Gastrocnemius medialis (tissue), 4 donors: ENCODE data around the gene SHISA8. TPM values are rescaled to one million over a fixed set of nuclear protein-coding genes. Genes with fewer than 3 reads are reported as not detected.

Source experiments
- ATAC-seq, 2 donors: fragments of 150-250 bp; one replicate each; pipeline ENCODE4 v1.9.1; 2016
- DNase-seq, 2 donors: peaks; one replicate each; pipeline ENCODE4 v3.0.0-alpha.2; 2019
- H3K27ac ChIP-seq, 4 donors: fragments of 200-600 bp; sonication (generic); 1 replicate in 1 of 4; 2 replicates in 3 of 4; pipeline ENCODE4 v1.5.1; 2016 to 2018; ENCODE audit warnings: mild to moderate bottlenecking in 2 of 4, moderate library complexity in 1 of 4
- H3K27me3 ChIP-seq, 3 donors: fragments of 200-600 bp; sonication (generic) in 2 of 3; 1 replicate in 1 of 3; 2 replicates in 2 of 3; pipeline versions ENCODE4 v1.5.1 to v1.6.0; 2016 to 2019; ENCODE audit warnings: mild to moderate bottlenecking in 1 of 3, moderate library complexity in 1 of 3
- H3K36me3 ChIP-seq, 2 donors: fragments of 200-600 bp; sonication (generic) in 1 of 2; one replicate each; pipeline ENCODE4 v1.5.1; 2017 to 2018
- H3K4me1 ChIP-seq, 2 donors: fragments of 200-600 bp; sonication (generic) in 1 of 2; one replicate each; pipeline ENCODE4 v1.5.1; 2016 to 2017; ENCODE audit warnings: mild to moderate bottlenecking in 2 of 2
- H3K4me3 ChIP-seq, 4 donors: fragments of 200-600 bp; sonication (generic) in 3 of 4; 1 replicate in 1 of 4; 2 replicates in 3 of 4; pipeline ENCODE4 v1.5.1; 2016 to 2019; ENCODE audit warnings: mild to moderate bottlenecking in 2 of 4
- H3K9me3 ChIP-seq, 3 donors: fragments of 200-600 bp; sonication (generic) in 2 of 3; 1 replicate in 1 of 3; 2 replicates in 2 of 3; pipeline ENCODE4 v1.5.1; 2016 to 2019
- CTCF ChIP-seq, 5 experiments: fragments of 450-650 bp in 3 of 5; fragments of 200-600 bp in 2 of 5; sonication (generic) in 2 of 5; IDR thresholded peaks in 4 of 5; conservative IDR thresholded peaks in 1 of 5; 1 replicate in 4 of 5; 2 replicates in 1 of 5; pipeline ENCODE4 v1.5.1; 2016 to 2019; ENCODE audit warnings: antibody characterized with exemption in 5 of 5, mild to moderate bottlenecking in 3 of 5, moderate library complexity in 3 of 5
- POLR2A ChIP-seq, 2 donors: fragments of 450-650 bp; IDR thresholded peaks; one replicate each; pipeline ENCODE4 v1.6.1; 2017; ENCODE audit warnings: antibody characterized with exemption in 2 of 2, mild to moderate bottlenecking in 2 of 2, moderate library complexity in 2 of 2
- in situ Hi-C, 4 donors: fragments of 200-750 bp; cut with MboI; loops; one replicate each; pipeline versions ENCODE4 v1.15.0 to v1.8.0; 2017; ENCODE audit warnings: low sequenced_read_pairs in 4 of 4
- intact Hi-C: fragments of 100-400 bp; cut with DNase I; formaldehyde crosslinking; loops from one replicate; pipeline ENCODE4 v1.15.1; 2023; ENCODE audit warnings: low total_unique reads
- total RNA-seq, 4 donors: library from RNA; depleted of rRNA; stranded (reverse); fragments of >200 nt; gene quantifications; one replicate each; pipeline versions ENCODE4 v1.1.0 to v1.2.3, GENCODE V29; 2016

The SHISA8 gene
- total RNA-seq, 4 donors from 2014 or later = not detected

GRCh38 chr22:41947424-41948080 lies 32.7 kb upstream of the SHISA8 start:
- in situ Hi-C loops = loop anchor here in 2 of 4 donors (10.0 kb wide), 2 partner anchors 123 to 253 kb away; partner anchors contain the start of gene MEI1 (in 1 of the 2)
- Histone ChIP-seq H3K4me3 (peak overlapping the region; percentile 61 to 83 (median 80)), H3K27me3 (peaks cover 0 to 5% (median 0%) of the 10 kb centered on the region in 3 donors), H3K27ac (peak overlapping the region; percentile 61 to 77 (median 68)), H3K36me3 (no peaks in the 10 kb centered on the region), H3K9me3 (no peaks in the 10 kb centered on the region), H3K4me1 (peaks cover 0 to 14% of the 10 kb centered on the region in 2 donors)
- ATAC-seq (no peak), DNase-seq (no peak)
- no peak for TF ChIP-seq CTCF (IDR thresholded peaks at IDR 0.05 in 4 of 5, conservative IDR thresholded peaks at IDR 0.05 in 1 of 5)
- TF ChIP-seq POLR2A (IDR thresholded peaks at IDR 0.05) = no peak
- intact Hi-C loops = loop anchor here (2.0 kb wide), 2 partner anchors 123 to 421 kb away; partner anchors contain the start of gene NAGA

- intact Hi-C loops = loop anchor here (2.0 kb wide), 2 partner anchors 124 to 422 kb away; partner anchors contain the start of gene NAGA
Measured at GRCh38 chr22:41946629-41947423, 32.0 kb upstream of the SHISA8 start, which contains the start of gene CENPM. TSS of gene CENPM (minus strand) at chr22:41947152. CDS start at chr22:41947076, 76 bp downstream.

GRCh38 chr22:41943661-41944209 lies 28.9 kb upstream of the SHISA8 start:
- DNase-seq = no peak
- in situ Hi-C loops = loop anchor here (5.0 to 10.0 kb wide), 5 partner anchors 111 to 249 kb away; partner anchors contain the start of genes MEI1 (in 4 of the 4) and SREBF2 (in 1 of the 4)

More at GRCh38 chr22:41946629-41947423, 32.0 kb upstream of the SHISA8 start, which contains the start of gene CENPM:
- in situ Hi-C loops = loop anchor here in 2 of 4 donors (10.0 kb wide), 2 partner anchors 122 to 252 kb away; partner anchors contain the start of gene MEI1 (in 1 of the 2)
- H3K4me3 ChIP-seq = peak within 1 kb of the TSS; percentile 61 to 83 (median 80)
- no peak for TF ChIP-seq POLR2A (IDR thresholded peaks at IDR 0.05)
- peak in 1 of 5 experiments; percentile 12 for TF ChIP-seq CTCF (IDR thresholded peaks at IDR 0.05 in 4 of 5, conservative IDR thresholded peaks at IDR 0.05 in 1 of 5)
- DNase-seq (peak; percentile 80 to 88), ATAC-seq (peak; percentile 95 to 98)
- no peaks in the 10 kb centered on the region for H3K36me3 ChIP-seq
- peaks cover 0 to 14% of the 10 kb centered on the region in 2 donors for H3K4me1 ChIP-seq
- H3K27ac ChIP-seq = peak within 1 kb of the TSS; percentile 61 to 77 (median 68)
- peaks cover 0 to 1% (median 0%) of the 10 kb centered on the region in 3 donors for H3K27me3 ChIP-seq
- H3K9me3 ChIP-seq = no peaks in the 10 kb centered on the region

More at GRCh38 chr22:41943661-41944209, 28.9 kb upstream of the SHISA8 start:
- H3K27ac ChIP-seq = peak overlapping the region in 3 of 4 donors; percentile 63 to 71 (median 63)
- H3K36me3 ChIP-seq = no peaks in the 10 kb centered on the region
- TF ChIP-seq CTCF (IDR thresholded peaks at IDR 0.05 in 4 of 5, conservative IDR thresholded peaks at IDR 0.05 in 1 of 5) (no peak), POLR2A (IDR thresholded peaks at IDR 0.05) (peak in 1 of 2 donors; percentile 4)
- H3K4me1 ChIP-seq = peaks cover 2 to 33% of the 10 kb centered on the region in 2 donors
- peak overlapping the region in 1 of 4 donors; percentile 15 for H3K4me3 ChIP-seq
- ATAC-seq = peak; percentile 23 to 37
- intact Hi-C loops = no loop called here
- H3K9me3 ChIP-seq = no peaks in the 10 kb centered on the region
- no peaks in the 10 kb centered on the region for H3K27me3 ChIP-seq
